ENCODE results near the gene USP32. TPM values are rescaled to one million over a fixed set of nuclear protein-coding genes. Genes with fewer than 3 reads are reported as not detected.
A peak's percentile ranks its signal among the peaks of the same experiment; 100 is the strongest.

USP32 gene
- total and polyA plus RNA-seq, 10 of the 15 experiments (the other 5 are each of a cell fraction or from before 2014, with no cell fraction given), result 7.8 to 37.3 (median 25.5) TPM

DNA sequence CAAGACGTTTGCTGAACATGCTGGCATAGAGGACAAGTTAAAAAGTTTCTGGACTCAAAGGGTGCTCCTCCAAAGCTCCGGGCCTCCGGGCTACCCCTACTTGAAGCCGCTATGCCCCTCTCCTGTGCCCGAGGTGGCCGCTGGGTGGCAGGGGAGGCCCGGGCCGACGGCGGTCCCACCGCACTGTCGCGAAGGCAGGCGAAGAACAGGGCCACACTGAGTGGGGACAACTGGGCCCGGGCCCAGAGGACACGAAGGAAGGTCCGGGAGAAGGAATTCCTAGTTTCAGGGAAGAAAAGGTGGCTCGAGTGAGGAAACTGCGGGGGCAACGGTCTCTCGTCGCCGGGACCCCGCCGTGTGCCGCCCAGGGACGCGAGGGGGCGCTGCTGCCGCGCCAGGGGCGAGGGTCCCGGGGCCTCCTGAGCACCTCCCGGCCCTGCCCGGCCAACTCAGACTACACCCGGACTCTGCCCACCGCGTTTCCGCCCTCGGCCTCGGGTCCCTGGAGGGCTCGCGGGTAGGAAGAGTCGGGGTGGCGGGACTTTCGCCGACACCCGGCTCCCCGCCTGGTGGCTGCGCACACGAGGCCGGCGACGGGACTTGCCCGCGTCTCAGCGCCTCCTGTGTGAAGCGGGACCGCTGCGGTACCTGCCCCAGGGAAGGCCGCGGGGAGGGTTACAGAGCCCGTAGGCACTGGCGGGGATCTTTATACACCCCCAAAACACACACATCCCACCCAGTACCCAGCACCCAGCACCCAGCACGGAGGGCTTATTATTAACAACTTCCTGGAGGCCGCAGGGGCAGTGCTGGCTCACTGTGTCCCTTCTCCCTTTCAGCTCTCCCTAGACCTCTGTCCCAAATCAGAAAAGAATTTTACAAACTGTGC lies 29.6 kb upstream of the USP32 start (continued):
- TF ChIP-seq, protein P1, sequence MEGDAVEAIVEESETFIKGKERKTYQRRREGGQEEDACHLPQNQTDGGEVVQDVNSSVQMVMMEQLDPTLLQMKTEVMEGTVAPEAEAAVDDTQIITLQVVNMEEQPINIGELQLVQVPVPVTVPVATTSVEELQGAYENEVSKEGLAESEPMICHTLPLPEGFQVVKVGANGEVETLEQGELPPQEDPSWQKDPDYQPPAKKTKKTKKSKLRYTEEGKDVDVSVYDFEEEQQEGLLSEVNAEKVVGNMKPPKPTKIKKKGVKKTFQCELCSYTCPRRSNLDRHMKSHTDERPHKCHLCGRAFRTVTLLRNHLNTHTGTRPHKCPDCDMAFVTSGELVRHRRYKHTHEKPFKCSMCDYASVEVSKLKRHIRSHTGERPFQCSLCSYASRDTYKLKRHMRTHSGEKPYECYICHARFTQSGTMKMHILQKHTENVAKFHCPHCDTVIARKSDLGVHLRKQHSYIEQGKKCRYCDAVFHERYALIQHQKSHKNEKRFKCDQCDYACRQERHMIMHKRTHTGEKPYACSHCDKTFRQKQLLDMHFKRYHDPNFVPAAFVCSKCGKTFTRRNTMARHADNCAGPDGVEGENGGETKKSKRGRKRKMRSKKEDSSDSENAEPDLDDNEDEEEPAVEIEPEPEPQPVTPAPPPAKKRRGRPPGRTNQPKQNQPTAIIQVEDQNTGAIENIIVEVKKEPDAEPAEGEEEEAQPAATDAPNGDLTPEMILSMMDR (IDR thresholded peaks at IDR 0.05 in 2 of 3, conservative IDR thresholded peaks at IDR 0.05 in 1 of 3; ENCODE audit: control insufficient read depth in 2 of 3, extremely low read depth in 1 of 3, insufficient read depth in 1 of 3, low read depth in 3 of 3, low read length in 3 of 3), result peak; percentile 57 to 94 (median 90)
- TF ChIP-seq, protein P2, sequence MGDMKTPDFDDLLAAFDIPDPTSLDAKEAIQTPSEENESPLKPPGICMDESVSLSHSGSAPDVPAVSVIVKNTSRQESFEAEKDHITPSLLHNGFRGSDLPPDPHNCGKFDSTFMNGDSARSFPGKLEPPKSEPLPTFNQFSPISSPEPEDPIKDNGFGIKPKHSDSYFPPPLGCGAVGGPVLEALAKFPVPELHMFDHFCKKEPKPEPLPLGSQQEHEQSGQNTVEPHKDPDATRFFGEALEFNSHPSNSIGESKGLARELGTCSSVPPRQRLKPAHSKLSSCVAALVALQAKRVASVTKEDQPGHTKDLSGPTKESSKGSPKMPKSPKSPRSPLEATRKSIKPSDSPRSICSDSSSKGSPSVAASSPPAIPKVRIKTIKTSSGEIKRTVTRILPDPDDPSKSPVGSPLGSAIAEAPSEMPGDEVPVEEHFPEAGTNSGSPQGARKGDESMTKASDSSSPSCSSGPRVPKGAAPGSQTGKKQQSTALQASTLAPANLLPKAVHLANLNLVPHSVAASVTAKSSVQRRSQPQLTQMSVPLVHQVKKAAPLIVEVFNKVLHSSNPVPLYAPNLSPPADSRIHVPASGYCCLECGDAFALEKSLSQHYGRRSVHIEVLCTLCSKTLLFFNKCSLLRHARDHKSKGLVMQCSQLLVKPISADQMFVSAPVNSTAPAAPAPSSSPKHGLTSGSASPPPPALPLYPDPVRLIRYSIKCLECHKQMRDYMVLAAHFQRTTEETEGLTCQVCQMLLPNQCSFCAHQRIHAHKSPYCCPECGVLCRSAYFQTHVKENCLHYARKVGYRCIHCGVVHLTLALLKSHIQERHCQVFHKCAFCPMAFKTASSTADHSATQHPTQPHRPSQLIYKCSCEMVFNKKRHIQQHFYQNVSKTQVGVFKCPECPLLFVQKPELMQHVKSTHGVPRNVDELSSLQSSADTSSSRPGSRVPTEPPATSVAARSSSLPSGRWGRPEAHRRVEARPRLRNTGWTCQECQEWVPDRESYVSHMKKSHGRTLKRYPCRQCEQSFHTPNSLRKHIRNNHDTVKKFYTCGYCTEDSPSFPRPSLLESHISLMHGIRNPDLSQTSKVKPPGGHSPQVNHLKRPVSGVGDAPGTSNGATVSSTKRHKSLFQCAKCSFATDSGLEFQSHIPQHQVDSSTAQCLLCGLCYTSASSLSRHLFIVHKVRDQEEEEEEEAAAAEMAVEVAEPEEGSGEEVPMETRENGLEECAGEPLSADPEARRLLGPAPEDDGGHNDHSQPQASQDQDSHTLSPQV (IDR thresholded peaks at IDR 0.05), result 0 out of 2 replicates have a peak, but pooled peaks have one; percentile 22
- peak; percentile 7; the same call in 1 of the 2 replicates for TF ChIP-seq EED (IDR thresholded peaks at IDR 0.05; ENCODE audit: low read depth)
- TF ChIP-seq LARP7 (IDR thresholded peaks at IDR 0.05), result peak; percentile 83; the same call in 1 of the 2 replicates
- TF ChIP-seq, protein P3, sequence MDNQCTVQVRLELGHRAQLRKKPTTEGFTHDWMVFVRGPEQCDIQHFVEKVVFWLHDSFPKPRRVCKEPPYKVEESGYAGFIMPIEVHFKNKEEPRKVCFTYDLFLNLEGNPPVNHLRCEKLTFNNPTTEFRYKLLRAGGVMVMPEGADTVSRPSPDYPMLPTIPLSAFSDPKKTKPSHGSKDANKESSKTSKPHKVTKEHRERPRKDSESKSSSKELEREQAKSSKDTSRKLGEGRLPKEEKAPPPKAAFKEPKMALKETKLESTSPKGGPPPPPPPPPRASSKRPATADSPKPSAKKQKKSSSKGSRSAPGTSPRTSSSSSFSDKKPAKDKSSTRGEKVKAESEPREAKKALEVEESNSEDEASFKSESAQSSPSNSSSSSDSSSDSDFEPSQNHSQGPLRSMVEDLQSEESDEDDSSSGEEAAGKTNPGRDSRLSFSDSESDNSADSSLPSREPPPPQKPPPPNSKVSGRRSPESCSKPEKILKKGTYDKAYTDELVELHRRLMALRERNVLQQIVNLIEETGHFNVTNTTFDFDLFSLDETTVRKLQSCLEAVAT (IDR thresholded peaks at IDR 0.05), result peak; percentile 58; the same call in 1 of the 2 replicates
- TF ChIP-seq BACH1 (IDR thresholded peaks at IDR 0.05; ENCODE audit: borderline replicate concordance), result 0 out of 2 replicates have a peak, but pooled peaks have one; percentile 46
- TF ChIP-seq, protein P4, sequence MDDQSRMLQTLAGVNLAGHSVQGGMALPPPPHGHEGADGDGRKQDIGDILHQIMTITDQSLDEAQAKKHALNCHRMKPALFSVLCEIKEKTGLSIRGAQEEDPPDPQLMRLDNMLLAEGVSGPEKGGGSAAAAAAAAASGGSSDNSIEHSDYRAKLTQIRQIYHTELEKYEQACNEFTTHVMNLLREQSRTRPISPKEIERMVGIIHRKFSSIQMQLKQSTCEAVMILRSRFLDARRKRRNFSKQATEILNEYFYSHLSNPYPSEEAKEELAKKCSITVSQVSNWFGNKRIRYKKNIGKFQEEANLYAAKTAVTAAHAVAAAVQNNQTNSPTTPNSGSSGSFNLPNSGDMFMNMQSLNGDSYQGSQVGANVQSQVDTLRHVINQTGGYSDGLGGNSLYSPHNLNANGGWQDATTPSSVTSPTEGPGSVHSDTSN (IDR thresholded peaks at IDR 0.05; ENCODE audit: insufficient replicate concordance, low read depth, low read length), result no peak
- no peak for TF ChIP-seq SREBF2 (IDR thresholded peaks at IDR 0.05; ENCODE audit: low read length)
- TF ChIP-seq GATAD2B (conservative IDR thresholded peaks at IDR 0.05; ENCODE audit: low read depth), result peak; percentile 96
- peak; percentile 50; the same call in 1 of the 2 replicates for TF ChIP-seq RUNX3 (IDR thresholded peaks at IDR 0.05; ENCODE audit: low read length)
- no peak for TF ChIP-seq RCOR1 (conservative IDR thresholded peaks at IDR 0.05; ENCODE audit: low read depth, low read length)
- TF ChIP-seq BHLHE40 (IDR thresholded peaks at IDR 0.05; ENCODE audit: borderline replicate concordance in 1 of 2, low read depth in 2 of 2, low read length in 1 of 2), result peak in 1 of 2 experiments; percentile 36; a peak in 1 of 4 replicates
- TF ChIP-seq TCF12 (IDR thresholded peaks at IDR 0.05; ENCODE audit: low read depth, low read length), result 0 out of 2 replicates have a peak, but pooled peaks have one; percentile 11
- peak; percentile 93 for TF ChIP-seq SMARCA5 (IDR thresholded peaks at IDR 0.05)
- peak; percentile 55; the same call in 1 of the 2 replicates for TF ChIP-seq CHD2 (IDR thresholded peaks at IDR 0.05; ENCODE audit: borderline replicate concordance, low read depth, low read length)
- TF ChIP-seq, protein P5, sequence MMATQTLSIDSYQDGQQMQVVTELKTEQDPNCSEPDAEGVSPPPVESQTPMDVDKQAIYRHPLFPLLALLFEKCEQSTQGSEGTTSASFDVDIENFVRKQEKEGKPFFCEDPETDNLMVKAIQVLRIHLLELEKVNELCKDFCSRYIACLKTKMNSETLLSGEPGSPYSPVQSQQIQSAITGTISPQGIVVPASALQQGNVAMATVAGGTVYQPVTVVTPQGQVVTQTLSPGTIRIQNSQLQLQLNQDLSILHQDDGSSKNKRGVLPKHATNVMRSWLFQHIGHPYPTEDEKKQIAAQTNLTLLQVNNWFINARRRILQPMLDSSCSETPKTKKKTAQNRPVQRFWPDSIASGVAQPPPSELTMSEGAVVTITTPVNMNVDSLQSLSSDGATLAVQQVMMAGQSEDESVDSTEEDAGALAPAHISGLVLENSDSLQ (IDR thresholded peaks at IDR 0.05), result no peak
- peak; percentile 66 for TF ChIP-seq DPF2 (IDR thresholded peaks at IDR 0.05)
- TF ChIP-seq, protein P6, sequence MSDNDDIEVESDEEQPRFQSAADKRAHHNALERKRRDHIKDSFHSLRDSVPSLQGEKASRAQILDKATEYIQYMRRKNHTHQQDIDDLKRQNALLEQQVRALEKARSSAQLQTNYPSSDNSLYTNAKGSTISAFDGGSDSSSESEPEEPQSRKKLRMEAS (IDR thresholded peaks at IDR 0.05; ENCODE audit: low read depth, low read length), result peak; percentile 60; the same call in 1 of the 2 replicates

All from GM12878 (cell line).